GM23338 (cell line): ENCODE results near the gene LRP11.
"Not testable (repeated sequence)": the region's sequence is repeated elsewhere in the genome, so short reads cannot be mapped to it uniquely, and the experiment has no call there.

Source experiments
- EZH2 ChIP-seq: fragments of 200-600 bp; sonication (generic); IDR thresholded peaks from one replicate; pipeline ENCODE4 v1.8.0; 2017; ENCODE audit warnings: antibody characterized with exemption, mild to moderate bottlenecking, low read depth; ENCODE audit not compliant: unreplicated experiment
- EZH2phosphoT487 ChIP-seq: fragments of 200-600 bp; sonication (generic); IDR thresholded peaks from one replicate; pipeline ENCODE4 v1.8.1; 2018; ENCODE audit warnings: antibody characterized with exemption; ENCODE audit not compliant: unreplicated experiment
- POLR2AphosphoS5 ChIP-seq: IDR thresholded peaks from 2 replicates; pipeline ENCODE4 v1.6.1; 2016; ENCODE audit warnings: antibody characterized with exemption, low read depth
- STAT1 ChIP-seq: IDR thresholded peaks from one replicate; pipeline ENCODE4 v1.6.1; 2016; ENCODE audit warnings: antibody characterized with exemption; ENCODE audit not compliant: unreplicated experiment
- ZNF331 ChIP-seq: fragments of 250-450 bp; sonication (Bioruptor Pico); IDR thresholded peaks from 2 replicates; pipeline ENCODE4 v1.5.0; 2020; ENCODE audit warnings: low read depth, mild to moderate bottlenecking, moderate library complexity
- TF ChIP-seq, protein P1 (sequence below), 2 experiments: fragments of 200-600 bp in 1 of 2; sonication (generic) in 1 of 2; conservative IDR thresholded peaks; 2 replicates each; pipeline versions ENCODE4 v1.5.1 to v1.6.1; 2016 to 2017; ENCODE audit warnings: antibody characterized with exemption in 2 of 2, low read depth in 2 of 2, mild to moderate bottlenecking in 2 of 2, moderate library complexity in 1 of 2

DNA sequence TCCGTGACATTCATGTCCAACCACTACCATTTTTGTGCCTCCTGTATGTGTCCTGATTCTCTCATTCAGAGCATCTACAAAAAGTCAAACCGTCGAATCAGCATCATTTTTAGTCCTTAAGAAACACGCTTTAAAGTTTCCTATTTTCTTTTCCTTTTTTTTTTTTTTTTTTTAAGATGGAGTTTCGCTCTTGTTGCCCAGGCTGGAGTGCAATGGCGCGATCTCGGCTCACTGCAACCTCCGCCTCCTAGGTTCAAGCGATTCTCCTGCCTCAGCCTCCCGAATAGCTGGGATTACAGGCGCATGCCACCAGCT, 1.8 kb downstream of the LRP11 start:
- TF ChIP-seq, protein P1, sequence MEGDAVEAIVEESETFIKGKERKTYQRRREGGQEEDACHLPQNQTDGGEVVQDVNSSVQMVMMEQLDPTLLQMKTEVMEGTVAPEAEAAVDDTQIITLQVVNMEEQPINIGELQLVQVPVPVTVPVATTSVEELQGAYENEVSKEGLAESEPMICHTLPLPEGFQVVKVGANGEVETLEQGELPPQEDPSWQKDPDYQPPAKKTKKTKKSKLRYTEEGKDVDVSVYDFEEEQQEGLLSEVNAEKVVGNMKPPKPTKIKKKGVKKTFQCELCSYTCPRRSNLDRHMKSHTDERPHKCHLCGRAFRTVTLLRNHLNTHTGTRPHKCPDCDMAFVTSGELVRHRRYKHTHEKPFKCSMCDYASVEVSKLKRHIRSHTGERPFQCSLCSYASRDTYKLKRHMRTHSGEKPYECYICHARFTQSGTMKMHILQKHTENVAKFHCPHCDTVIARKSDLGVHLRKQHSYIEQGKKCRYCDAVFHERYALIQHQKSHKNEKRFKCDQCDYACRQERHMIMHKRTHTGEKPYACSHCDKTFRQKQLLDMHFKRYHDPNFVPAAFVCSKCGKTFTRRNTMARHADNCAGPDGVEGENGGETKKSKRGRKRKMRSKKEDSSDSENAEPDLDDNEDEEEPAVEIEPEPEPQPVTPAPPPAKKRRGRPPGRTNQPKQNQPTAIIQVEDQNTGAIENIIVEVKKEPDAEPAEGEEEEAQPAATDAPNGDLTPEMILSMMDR (conservative IDR thresholded peaks at IDR 0.05; ENCODE audit: low read depth in 2 of 2), result not testable (repeated sequence)
- TF ChIP-seq EZH2phosphoT487, EZH2, STAT1, POLR2AphosphoS5, ZNF331: not testable (repeated sequence)
